ENCODE results near the gene DEXI.

Gene DEXI

GRCh38 chr16:10972819-10973464 lies 30.7 kb upstream of the DEXI start:
- no peaks in the 10 kb centered on the region; the same call in 1 of the 2 replicates for H4K20me1 ChIP-seq (ENCODE audit: control insufficient read depth, insufficient read depth, low read depth, low read length)
- no peak for TF ChIP-seq EZH2phosphoT487 (IDR thresholded peaks at IDR 0.05; ENCODE audit: borderline replicate concordance, low read length)
- TF ChIP-seq, protein P1, sequence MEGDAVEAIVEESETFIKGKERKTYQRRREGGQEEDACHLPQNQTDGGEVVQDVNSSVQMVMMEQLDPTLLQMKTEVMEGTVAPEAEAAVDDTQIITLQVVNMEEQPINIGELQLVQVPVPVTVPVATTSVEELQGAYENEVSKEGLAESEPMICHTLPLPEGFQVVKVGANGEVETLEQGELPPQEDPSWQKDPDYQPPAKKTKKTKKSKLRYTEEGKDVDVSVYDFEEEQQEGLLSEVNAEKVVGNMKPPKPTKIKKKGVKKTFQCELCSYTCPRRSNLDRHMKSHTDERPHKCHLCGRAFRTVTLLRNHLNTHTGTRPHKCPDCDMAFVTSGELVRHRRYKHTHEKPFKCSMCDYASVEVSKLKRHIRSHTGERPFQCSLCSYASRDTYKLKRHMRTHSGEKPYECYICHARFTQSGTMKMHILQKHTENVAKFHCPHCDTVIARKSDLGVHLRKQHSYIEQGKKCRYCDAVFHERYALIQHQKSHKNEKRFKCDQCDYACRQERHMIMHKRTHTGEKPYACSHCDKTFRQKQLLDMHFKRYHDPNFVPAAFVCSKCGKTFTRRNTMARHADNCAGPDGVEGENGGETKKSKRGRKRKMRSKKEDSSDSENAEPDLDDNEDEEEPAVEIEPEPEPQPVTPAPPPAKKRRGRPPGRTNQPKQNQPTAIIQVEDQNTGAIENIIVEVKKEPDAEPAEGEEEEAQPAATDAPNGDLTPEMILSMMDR (IDR thresholded peaks at IDR 0.05; ENCODE audit: low read depth, low read length, poor library complexity, severe bottlenecking): no peak
- H3K9me2 ChIP-seq (replicated peaks; ENCODE audit: control insufficient read depth, low read length): no peaks in the 10 kb centered on the region
- peaks cover 57% of the 10 kb centered on the region for H3K36me3 ChIP-seq (ENCODE audit: control insufficient read depth, low read length)
- H3K4me2 ChIP-seq (ENCODE audit: low read length): no peak overlapping the region
- no peaks in the 10 kb centered on the region for H3F3A ChIP-seq (ENCODE audit: control insufficient read depth, insufficient read depth)
- no peaks in the 10 kb centered on the region for H3K9me3 ChIP-seq (ENCODE audit: control insufficient read depth, insufficient read depth, low read length)
- no peaks in the 10 kb centered on the region for H3K79me2 ChIP-seq (ENCODE audit: control insufficient read depth, low read length)
- no peak overlapping the region for H3K27ac ChIP-seq (ENCODE audit: low read depth, low read length)
- H3K4me3 ChIP-seq (ENCODE audit: low read length): no peak overlapping the region
- no peaks in the 10 kb centered on the region for H3K4me1 ChIP-seq (ENCODE audit: control insufficient read depth, low read length)
- H3K27me3 ChIP-seq (ENCODE audit: control insufficient read depth, low read length): no peaks in the 10 kb centered on the region

DNA sequence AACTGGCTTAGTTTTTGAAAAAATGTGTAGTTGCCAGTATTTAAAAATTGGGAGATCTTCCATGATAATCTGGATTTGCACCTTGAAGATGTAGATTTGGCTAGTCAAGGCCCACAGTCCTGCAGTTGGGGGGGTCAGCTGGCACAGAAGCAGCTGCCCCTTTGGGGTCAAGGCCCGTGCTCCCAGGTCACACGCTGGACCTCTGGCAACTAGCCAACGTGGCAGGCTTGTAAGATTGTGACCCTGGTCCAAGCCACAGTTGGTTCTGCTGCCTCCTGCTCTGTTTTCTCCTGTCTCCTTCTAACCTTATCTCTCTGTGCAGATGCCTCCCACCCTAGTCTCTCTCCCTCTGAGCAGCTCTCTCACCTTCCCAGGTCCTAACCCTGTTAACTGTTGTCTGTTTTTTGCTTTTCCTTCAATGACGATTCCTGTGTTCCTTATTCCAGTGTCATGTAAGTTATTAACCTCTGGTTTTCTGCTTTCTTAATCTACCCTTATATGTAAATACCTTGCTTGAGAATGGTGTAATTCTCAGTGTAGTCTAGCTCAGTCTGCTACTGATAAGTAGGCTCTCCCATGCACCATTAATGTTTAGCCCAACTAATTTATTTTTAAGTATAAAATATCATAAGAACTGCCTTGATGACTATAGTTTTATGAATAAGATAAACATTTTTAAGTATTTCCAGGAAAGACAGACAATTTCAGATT lies 30.0 kb upstream of the DEXI start:
- peaks cover 60% of the 10 kb centered on the region for H3K36me3 ChIP-seq (ENCODE audit: control insufficient read depth, low read length)
- TF ChIP-seq, protein P1 (IDR thresholded peaks at IDR 0.05; ENCODE audit: low read depth, low read length, poor library complexity, severe bottlenecking): no peak
- no peak for TF ChIP-seq EZH2phosphoT487 (IDR thresholded peaks at IDR 0.05; ENCODE audit: borderline replicate concordance, low read length)
- H3K27me3 ChIP-seq (ENCODE audit: control insufficient read depth, low read length): no peaks in the 10 kb centered on the region
- H3K27ac ChIP-seq (ENCODE audit: low read depth, low read length): no peak overlapping the region
- H3K4me1 ChIP-seq (ENCODE audit: control insufficient read depth, low read length): no peaks in the 10 kb centered on the region
- no peak overlapping the region for H3K4me2 ChIP-seq (ENCODE audit: low read length)
- no peaks in the 10 kb centered on the region for H3F3A ChIP-seq (ENCODE audit: control insufficient read depth, insufficient read depth)
- H3K79me2 ChIP-seq (ENCODE audit: control insufficient read depth, low read length): no peaks in the 10 kb centered on the region
- no peaks in the 10 kb centered on the region; the same call in 1 of the 2 replicates for H4K20me1 ChIP-seq (ENCODE audit: control insufficient read depth, insufficient read depth, low read depth, low read length)
- H3K9me3 ChIP-seq (ENCODE audit: control insufficient read depth, insufficient read depth, low read length): no peaks in the 10 kb centered on the region
- H3K4me3 ChIP-seq (ENCODE audit: low read length): no peak overlapping the region
- H3K9me2 ChIP-seq (replicated peaks; ENCODE audit: control insufficient read depth, low read length): no peaks in the 10 kb centered on the region

- peaks cover 63% of the 10 kb centered on the region for H3K36me3 ChIP-seq (ENCODE audit: control insufficient read depth, low read length)
- no peaks in the 10 kb centered on the region for H3K4me1 ChIP-seq (ENCODE audit: control insufficient read depth, low read length)
- H3K79me2 ChIP-seq (ENCODE audit: control insufficient read depth, low read length): no peaks in the 10 kb centered on the region
- H3K4me3 ChIP-seq (ENCODE audit: low read length): no peak overlapping the region
- no peak overlapping the region for H3K27ac ChIP-seq (ENCODE audit: low read depth, low read length)
- no peaks in the 10 kb centered on the region; the same call in 1 of the 2 replicates for H4K20me1 ChIP-seq (ENCODE audit: control insufficient read depth, insufficient read depth, low read depth, low read length)
- no peak for TF ChIP-seq EZH2phosphoT487 (IDR thresholded peaks at IDR 0.05; ENCODE audit: borderline replicate concordance, low read length)
- TF ChIP-seq, protein P1 (IDR thresholded peaks at IDR 0.05; ENCODE audit: low read depth, low read length, poor library complexity, severe bottlenecking): peak; percentile 81
- H3F3A ChIP-seq (ENCODE audit: control insufficient read depth, insufficient read depth): no peaks in the 10 kb centered on the region
- no peaks in the 10 kb centered on the region for H3K9me3 ChIP-seq (ENCODE audit: control insufficient read depth, insufficient read depth, low read length)
- no peaks in the 10 kb centered on the region for H3K9me2 ChIP-seq (replicated peaks; ENCODE audit: control insufficient read depth, low read length)
- no peak overlapping the region for H3K4me2 ChIP-seq (ENCODE audit: low read length)
- no peaks in the 10 kb centered on the region for H3K27me3 ChIP-seq (ENCODE audit: control insufficient read depth, low read length)
Observed at GRCh38 chr16:10971560-10971961, 29.3 kb upstream of the DEXI start.
